Peyer's patch (tissue), 4 donors: ENCODE measurements around the gene CBX2. TPM values are rescaled to one million over a fixed set of nuclear protein-coding genes. Genes with fewer than 3 reads are reported as not detected.

Experiments used
- DNase-seq, 3 donors: peaks; one replicate each; pipeline ENCODE4 v3.0.0-alpha.2; 2017 to 2019
- H3K27ac ChIP-seq, 4 donors: fragments of 200-600 bp; sonication (generic); one replicate each; pipeline ENCODE4 v1.5.1; 2016 to 2019
- H3K27me3 ChIP-seq, 2 donors: fragments of 200-600 bp; sonication (generic); one replicate each; pipeline ENCODE4 v1.5.1; 2019
- H3K36me3 ChIP-seq, 3 donors: fragments of 200-600 bp; sonication (generic); one replicate each; pipeline ENCODE4 v1.5.1; 2016 to 2019
- H3K4me1 ChIP-seq, 4 donors: fragments of 200-600 bp; sonication (generic); one replicate each; pipeline ENCODE4 v1.5.1; 2016 to 2019
- H3K4me3 ChIP-seq, 4 donors: fragments of 200-600 bp; sonication (generic); 1 replicate in 3 of 4; 2 replicates in 1 of 4; pipeline ENCODE4 v1.5.1; 2016 to 2019; ENCODE audit warnings: mild to moderate bottlenecking in 1 of 4
- H3K9me3 ChIP-seq, 4 donors: fragments of 200-600 bp; sonication (generic); one replicate each; pipeline ENCODE4 v1.5.1; 2016 to 2019; ENCODE audit warnings: mild to moderate bottlenecking in 1 of 4
- CTCF ChIP-seq, 6 experiments: fragments of 450-650 bp in 4 of 6; fragments of 200-600 bp in 2 of 6; sonication (generic) in 1 of 6; IDR thresholded peaks; one replicate each; pipeline ENCODE4 v1.5.1; 2017 to 2019; ENCODE audit warnings: antibody characterized with exemption in 6 of 6, mild to moderate bottlenecking in 3 of 6, moderate library complexity in 1 of 6
- POLR2A ChIP-seq, 2 donors: fragments of 450-650 bp; IDR thresholded peaks; one replicate each; pipeline ENCODE4 v1.5.1; 2017; ENCODE audit warnings: antibody characterized with exemption in 2 of 2, mild to moderate bottlenecking in 2 of 2, moderate library complexity in 2 of 2
- total RNA-seq, 4 donors: library from RNA; depleted of rRNA; stranded (reverse); fragments of >200 nt; gene quantifications; one replicate each; pipeline ENCODE4 v1.1.0, GENCODE V29; 2016

Gene CBX2
- total RNA-seq, 4 donors from 2014 or later, result 0.18 to 0.85 (median 0.81) TPM

- peak within 1 kb of the TSS; percentile 79 to 92 (median 84) for H3K4me3 ChIP-seq
- H3K9me3 ChIP-seq, result peaks cover 0 to 19% (median 0%) of the 10 kb centered on the region in 4 donors
- TF ChIP-seq POLR2A (IDR thresholded peaks at IDR 0.05), result peak in 1 of 2 donors; percentile 25
- TF ChIP-seq CTCF (IDR thresholded peaks at IDR 0.05), result peak in 4 of 6 experiments; percentile 4 to 14 (median 8)
- DNase-seq, result peak; percentile 99 to 100 (median 100)
- H3K36me3 ChIP-seq, result peaks cover 0 to 4% (median 0%) of the 10 kb centered on the region in 3 donors
- peaks cover 6 to 47% (median 25%) of the 10 kb centered on the region in 4 donors for H3K4me1 ChIP-seq
- peak within 1 kb of the TSS; percentile 73 to 92 (median 85) for H3K27ac ChIP-seq
- H3K27me3 ChIP-seq, result peaks cover under 1 to 54% of the 10 kb centered on the region in 2 donors
Measured at GRCh38 chr17:79796763-79797491, 19.0 kb downstream of the CBX2 start, which contains the start of gene CBX8. CBX8 (minus strand) TSS chr17:79797077; CDS start chr17:79796998, 79 bp downstream.

- Histone ChIP-seq H3K9me3 (peaks cover 0 to 20% (median 0%) of the 10 kb centered on the region in 4 donors), H3K27ac (peak overlapping the region; percentile 60 to 92 (median 85)), H3K4me1 (peaks cover 6 to 51% (median 25%) of the 10 kb centered on the region in 4 donors), H3K27me3 (peaks cover 4 to 54% of the 10 kb centered on the region in 2 donors), H3K36me3 (peaks cover 0 to 4% (median 0%) of the 10 kb centered on the region in 3 donors), H3K4me3 (peak overlapping the region; percentile 79 to 92 (median 84))
- TF ChIP-seq CTCF (IDR thresholded peaks at IDR 0.05), result no peak
- TF ChIP-seq POLR2A (IDR thresholded peaks at IDR 0.05), result no peak
- DNase-seq, result no peak
Measured at GRCh38 chr17:79797492-79798298, 19.7 kb downstream of the CBX2 start.

- H3K4me3 ChIP-seq, result peak overlapping the region; percentile 79 to 92 (median 84)
- H3K4me1 ChIP-seq, result peaks cover 6 to 56% (median 25%) of the 10 kb centered on the region in 4 donors
- H3K36me3 ChIP-seq, result peaks cover 0 to 4% (median 0%) of the 10 kb centered on the region in 3 donors
- H3K27me3 ChIP-seq, result peaks cover 7 to 59% of the 10 kb centered on the region in 2 donors
- peak in 1 of 3 donors; percentile 59 for DNase-seq
- H3K9me3 ChIP-seq, result peaks cover 0 to 29% (median 0%) of the 10 kb centered on the region in 4 donors
- TF ChIP-seq CTCF (IDR thresholded peaks at IDR 0.05), result no peak
- no peak for TF ChIP-seq POLR2A (IDR thresholded peaks at IDR 0.05)
- no peak overlapping the region for H3K27ac ChIP-seq
Measured at GRCh38 chr17:79798299-79799173, 20.6 kb downstream of the CBX2 start.

GRCh38 chr17:79799174-79799537 lies 21.2 kb downstream of the CBX2 start:
- Histone ChIP-seq H3K4me1 (peaks cover 6 to 60% (median 28%) of the 10 kb centered on the region in 4 donors), H3K4me3 (no peak overlapping the region), H3K9me3 (peaks cover 0 to 35% (median 0%) of the 10 kb centered on the region in 4 donors), H3K27me3 (peaks cover 7 to 65% of the 10 kb centered on the region in 2 donors), H3K27ac (no peak overlapping the region), H3K36me3 (peaks cover 0 to 4% (median 0%) of the 10 kb centered on the region in 3 donors)
- DNase-seq, result no peak
- TF ChIP-seq CTCF (IDR thresholded peaks at IDR 0.05) (no peak), POLR2A (IDR thresholded peaks at IDR 0.05) (no peak)
